ENCODE results near the gene ATP10A. TPM values are rescaled to one million over a fixed set of nuclear protein-coding genes. Genes with fewer than 3 reads are reported as not detected.

The ATP10A gene
- polyA plus RNA-seq, 1 donor (not counting 4 experiments of a cell fraction or from before 2014, with no cell fraction given): not detected

- H3K79me2 ChIP-seq (ENCODE audit: control insufficient read depth, insufficient read depth, low read length): no peaks in the 10 kb centered on the region
- DNase-seq (ENCODE audit: low read depth, low spot score) (no peak), FAIRE-seq (no peak)
- no peaks in the 10 kb centered on the region for H3K36me3 ChIP-seq (ENCODE audit: control insufficient read depth in 2 of 2, extremely low read depth in 1 of 2, insufficient read depth in 2 of 2, low read length in 2 of 2)
- H3K9ac ChIP-seq (ENCODE audit: control insufficient read depth, extremely low read depth, insufficient read depth, low read length): no peak overlapping the region
- no peak overlapping the region for H3K4me3 ChIP-seq (ENCODE audit: control insufficient read depth in 2 of 3, extremely low read depth in 1 of 3, insufficient read depth in 2 of 3, low read depth in 1 of 3, low read length in 3 of 3)
- dilution Hi-C loops (cut with MboI; ENCODE audit: extremely low pct_ligation_motif_present, low sequenced_read_pairs): no loop called here
- H3K9me1 ChIP-seq (ENCODE audit: control insufficient read depth, extremely low read depth, insufficient read depth, low read length): no peaks in the 10 kb centered on the region
- no peaks in the 10 kb centered on the region for H3K4me1 ChIP-seq (ENCODE audit: control insufficient read depth, extremely low read depth, insufficient read depth, low read length)
- no peak overlapping the region for H2AFZ ChIP-seq (ENCODE audit: control insufficient read depth, low read length)
- peaks cover 19% of the 10 kb centered on the region for H3K9me3 ChIP-seq (ENCODE audit: control insufficient read depth, low read depth, low read length)
- TF ChIP-seq EZH2 (IDR thresholded peaks at IDR 0.05; ENCODE audit: low read length): no peak
- no peak for TF ChIP-seq CTCF (optimal IDR thresholded peaks at IDR 0.05 in 1 of 3, IDR thresholded peaks at IDR 0.05 in 1 of 3, conservative IDR thresholded peaks at IDR 0.05 in 1 of 3; ENCODE audit: extremely low read depth in 1 of 3, insufficient read depth in 2 of 3, low read length in 3 of 3)
- no peaks in the 10 kb centered on the region for H3K27me3 ChIP-seq (ENCODE audit: control insufficient read depth, extremely low read depth, insufficient read depth, low read length)
- H3K27ac ChIP-seq (ENCODE audit: control insufficient read depth, insufficient read depth, low read length): no peak overlapping the region
- no peaks in the 10 kb centered on the region for H4K20me1 ChIP-seq (ENCODE audit: control insufficient read depth, extremely low read depth, insufficient read depth, low read length)
- no peak overlapping the region for H3K4me2 ChIP-seq (ENCODE audit: control insufficient read depth, extremely low read depth, insufficient read depth, low read depth, low read length)
These were observed 152.0 kb downstream of the ATP10A start for GRCh38 chr15:25711164-25711563.

GRCh38 chr15:25710184-25710583 lies 152.9 kb downstream of the ATP10A start:
- FAIRE-seq (no peak), DNase-seq (ENCODE audit: low read depth, low spot score) (no peak)
- Histone ChIP-seq H3K4me2 (ENCODE audit: control insufficient read depth, extremely low read depth, insufficient read depth, low read depth, low read length) (no peak overlapping the region), H3K79me2 (ENCODE audit: control insufficient read depth, insufficient read depth, low read length) (no peaks in the 10 kb centered on the region), H3K36me3 (ENCODE audit: control insufficient read depth in 2 of 2, extremely low read depth in 1 of 2, insufficient read depth in 2 of 2, low read length in 2 of 2) (no peaks in the 10 kb centered on the region), H2AFZ (ENCODE audit: control insufficient read depth, low read length) (no peak overlapping the region), H3K27me3 (ENCODE audit: control insufficient read depth, extremely low read depth, insufficient read depth, low read length) (no peaks in the 10 kb centered on the region), H3K9me3 (ENCODE audit: control insufficient read depth, low read depth, low read length) (peaks cover 18% of the 10 kb centered on the region), H4K20me1 (ENCODE audit: control insufficient read depth, extremely low read depth, insufficient read depth, low read length) (no peaks in the 10 kb centered on the region), H3K4me1 (ENCODE audit: control insufficient read depth, extremely low read depth, insufficient read depth, low read length) (no peaks in the 10 kb centered on the region), H3K9me1 (ENCODE audit: control insufficient read depth, extremely low read depth, insufficient read depth, low read length) (no peaks in the 10 kb centered on the region), H3K9ac (ENCODE audit: control insufficient read depth, extremely low read depth, insufficient read depth, low read length) (no peak overlapping the region), H3K27ac (ENCODE audit: control insufficient read depth, insufficient read depth, low read length) (no peak overlapping the region), H3K4me3 (ENCODE audit: control insufficient read depth in 2 of 3, extremely low read depth in 1 of 3, insufficient read depth in 2 of 3, low read depth in 1 of 3, low read length in 3 of 3) (no peak overlapping the region)
- TF ChIP-seq EZH2 (IDR thresholded peaks at IDR 0.05; ENCODE audit: low read length) (no peak), CTCF (optimal IDR thresholded peaks at IDR 0.05 in 1 of 3, IDR thresholded peaks at IDR 0.05 in 1 of 3, conservative IDR thresholded peaks at IDR 0.05 in 1 of 3; ENCODE audit: extremely low read depth in 1 of 3, insufficient read depth in 2 of 3, low read length in 3 of 3) (peak in 1 of 3 experiments; percentile 48)
- dilution Hi-C loops (cut with MboI; ENCODE audit: extremely low pct_ligation_motif_present, low sequenced_read_pairs): no loop called here
